IMR-90 (cell line): Measurements from ENCODE around the gene S100A4. TPM values are rescaled to one million over a fixed set of nuclear protein-coding genes. Genes with fewer than 3 reads are reported as not detected.

Source experiments
- ATAC-seq: fragments of 200-7000 bp; cut with Tn5 transposase; 2 replicates; pipeline ENCODE4 v1.9.1; 2020; ENCODE audit warnings: low read depth, mild to moderate bottlenecking, moderate library complexity
- BruUV-seq: library from RNA; stranded (reverse); fragments of 400-500 nt; replicated peaks from 2 replicates; lab custom pipeline; 2021; lab: Mats Ljungman, UMichigan
- CTCF ChIA-PET: fragments of 300-600 bp; formaldehyde crosslinking; extraction: SDS; loops from one replicate; lab custom pipeline; 2021; ENCODE audit warnings: antibody characterized with exemption; lab: Yijun Ruan, JAX
- POLR2A ChIA-PET: fragments of 300-600 bp; sonication (Branson Sonifier 250); formaldehyde crosslinking; loops from one replicate; lab custom pipeline; 2022; ENCODE audit warnings: antibody characterized with exemption; ENCODE audit not compliant: unreplicated experiment; lab: Charles Lee
- DNase-seq: peaks from one replicate; pipeline ENCODE4 v3.0.0; 2013
- H2AFZ ChIP-seq: replicated peaks from 2 replicates; pipeline ENCODE3; 2013; ENCODE audit warnings: low read length, mild to moderate bottlenecking; ENCODE audit not compliant: poor library complexity
- H2AK5ac ChIP-seq: 2 replicates; pipeline ENCODE4 v1.6.1; 2013; ENCODE audit warnings: low read depth, low read length, inconsistent platforms
- H2AK9ac ChIP-seq: replicated peaks from 2 replicates; pipeline ENCODE3; 2013; ENCODE audit warnings: mild to moderate bottlenecking, low read depth, low read length, moderate library complexity; ENCODE audit not compliant: poor library complexity
- H2BK120ac ChIP-seq: 2 replicates; pipeline ENCODE4 v1.6.1; 2013; ENCODE audit warnings: low read depth, low read length, inconsistent platforms
- H2BK15ac ChIP-seq: 3 replicates; pipeline ENCODE4 v1.6.1; 2013; ENCODE audit warnings: low read depth, low read length, inconsistent platforms
- H2BK20ac ChIP-seq: 2 replicates; pipeline ENCODE4 v1.6.1; 2013; ENCODE audit warnings: low read depth, mild to moderate bottlenecking, inconsistent platforms, low read length, moderate library complexity
- H2BK5ac ChIP-seq: 2 replicates; pipeline ENCODE4 v1.6.1; 2013; ENCODE audit warnings: mild to moderate bottlenecking, low read depth, low read length, inconsistent platforms; ENCODE audit not compliant: poor library complexity, severe bottlenecking
- H3K14ac ChIP-seq: replicated peaks from 2 replicates; pipeline ENCODE4 v1.6.1; 2013; ENCODE audit warnings: low read depth, low read length, inconsistent platforms
- H3K18ac ChIP-seq: 2 replicates; pipeline ENCODE4 v1.6.1; 2013; ENCODE audit warnings: low read depth, low read length, control low read depth
- H3K23ac ChIP-seq: 2 replicates; pipeline ENCODE4 v1.6.1; 2013; ENCODE audit warnings: low read depth, low read length, inconsistent platforms
- H3K27ac ChIP-seq: 2 replicates; pipeline ENCODE4 v1.5.1; 2013; ENCODE audit warnings: mild to moderate bottlenecking, control low read depth, low read length; ENCODE audit not compliant: insufficient read depth
- H3K27me3 ChIP-seq: 2 replicates; pipeline ENCODE4 v1.6.1; 2013; ENCODE audit warnings: low read length; ENCODE audit not compliant: control insufficient read depth, insufficient read depth
- H3K36me3 ChIP-seq: 2 replicates; pipeline ENCODE4 v1.6.1; 2013; ENCODE audit warnings: low read length, mixed read lengths; ENCODE audit not compliant: control insufficient read depth, insufficient read depth
- H3K4ac ChIP-seq: 2 replicates; pipeline ENCODE4 v1.6.1; 2013; ENCODE audit warnings: low read depth, low read length, inconsistent platforms
- H3K4me1 ChIP-seq: 2 replicates; pipeline ENCODE4 v1.6.1; 2013; ENCODE audit warnings: low read length, mixed read lengths; ENCODE audit not compliant: control insufficient read depth, insufficient read depth
- H3K4me2 ChIP-seq: 2 replicates; pipeline ENCODE4 v1.6.1; 2013; ENCODE audit warnings: low read depth, mild to moderate bottlenecking, control low read depth, low read length, moderate library complexity
- H3K4me3 ChIP-seq: 2 replicates; pipeline ENCODE4 v1.5.1; 2013; ENCODE audit warnings: low read depth, mild to moderate bottlenecking, control low read depth, low read length, moderate library complexity; ENCODE audit not compliant: insufficient read depth
- H3K56ac ChIP-seq: 2 replicates; pipeline ENCODE4 v1.6.1; 2013; ENCODE audit warnings: low read length, inconsistent platforms; ENCODE audit not compliant: insufficient read depth; ENCODE audit errors: extremely low read depth
- H3K79me1 ChIP-seq, 2 experiments: 2 replicates each; pipeline ENCODE4 v1.6.1; 2013; ENCODE audit warnings: low read length in 2 of 2, inconsistent platforms in 1 of 2, low read depth in 1 of 2
- H3K9ac ChIP-seq: 2 replicates; pipeline ENCODE4 v1.6.1; 2013; ENCODE audit warnings: low read depth, low read length, control low read depth
- H3K9me1 ChIP-seq: 2 replicates; pipeline ENCODE4 v1.6.1; 2013; ENCODE audit warnings: low read length, inconsistent platforms; ENCODE audit not compliant: insufficient read depth
- H3K9me3 ChIP-seq: 2 replicates; pipeline ENCODE4 v1.6.1; 2013; ENCODE audit warnings: low read length; ENCODE audit not compliant: control insufficient read depth, insufficient read depth
- H4K20me1 ChIP-seq: 2 replicates; pipeline ENCODE4 v1.6.1; 2013; ENCODE audit warnings: low read length, inconsistent platforms; ENCODE audit not compliant: insufficient read depth
- H4K5ac ChIP-seq: 2 replicates; pipeline ENCODE4 v1.6.1; 2013; ENCODE audit warnings: mild to moderate bottlenecking, low read depth, low read length, control low read depth
- H4K8ac ChIP-seq, 2 experiments: 2 replicates each; pipeline ENCODE4 v1.6.1; 2013; ENCODE audit warnings: low read depth in 2 of 2, low read length in 2 of 2, control low read depth in 1 of 2, inconsistent platforms in 1 of 2
- H4K91ac ChIP-seq: 2 replicates; pipeline ENCODE4 v1.6.1; 2013; ENCODE audit warnings: low read depth, low read length, inconsistent platforms; ENCODE audit not compliant: insufficient read depth
- BHLHE40 ChIP-seq: fragments of 150-350 bp; IDR thresholded peaks from 2 replicates; pipeline ENCODE4 v1.6.1; 2016; ENCODE audit warnings: mild to moderate bottlenecking, low read depth, low read length
- CHD1 ChIP-seq: IDR thresholded peaks from 2 replicates; pipeline ENCODE4 v1.6.1; 2012; ENCODE audit warnings: low read depth, low read length, improper control_type of control experiment
- FOS ChIP-seq: fragments of 150-350 bp; IDR thresholded peaks from 2 replicates; pipeline ENCODE4 v1.6.1; 2016; ENCODE audit warnings: low read depth, low read length
- NFE2L2 ChIP-seq: fragments of 150-350 bp; IDR thresholded peaks from 2 replicates; pipeline ENCODE4 v1.6.1; 2016; ENCODE audit warnings: low read depth, mild to moderate bottlenecking, low read length
- RFX5 ChIP-seq: IDR thresholded peaks from 2 replicates; pipeline ENCODE4 v1.8.0; 2012; ENCODE audit warnings: low read depth, mild to moderate bottlenecking, low read length, moderate library complexity
- WGBS, 2 experiments: methylation state at CpG; one replicate each; pipeline versions ENCODE4 v1.1.5 to v1.1.7; 2013; ENCODE audit warnings: missing lambda C conversion rate in 2 of 2; ENCODE audit not compliant: insufficient read length in 1 of 2; ENCODE audit errors: extremely low coverage in 2 of 2; 5-methylcytosine and 5-hydroxymethylcytosine counted together
- dilution Hi-C: fragments of 300-500 bp; cut with HindIII; formaldehyde crosslinking; loops from one replicate; pipeline ENCODE4 v1.14.3; 2018; ENCODE audit warnings: low sequenced_read_pairs; ENCODE audit not compliant: unreplicated experiment
- in situ Hi-C: fragments of 300-500 bp; cut with MboI; formaldehyde crosslinking; loops from 3 replicates; pipeline ENCODE4 v1.14.3; 2019; ENCODE audit warnings: low sequenced_read_pairs, inconsistent platforms, mixed read lengths
- intact Hi-C: fragments of 100-400 bp; cut with micrococcal nuclease; formaldehyde crosslinking; loops from 2 replicates; pipeline ENCODE4 v1.10.0; 2022
- polyA plus RNA-seq, 3 experiments: library from polyadenylated mRNA; depleted of rRNA; stranded (reverse); fragments of >200 nt; gene quantifications; 2 replicates each; pipeline ENCODE4 v1.2.3, GENCODE V29; 2012; ENCODE audit warnings: low replicate concordance in 1 of 3
- total RNA-seq: library from RNA; depleted of rRNA; stranded (reverse); fragments of >200 nt; gene quantifications from 2 replicates; pipeline ENCODE4 v1.2.3, GENCODE V29; 2012
- TF ChIP-seq, protein P1 (sequence below): fragments of 150-350 bp; IDR thresholded peaks from 2 replicates; pipeline ENCODE4 v1.6.1; 2017; ENCODE audit warnings: mild to moderate bottlenecking, antibody characterized with exemption, low read length, low read depth

S100A4 gene
- total and polyA plus RNA-seq, 2 of the 4 experiments (the other 2 are of a cell fraction), result 5.6 to 16.6 TPM

DNA sequence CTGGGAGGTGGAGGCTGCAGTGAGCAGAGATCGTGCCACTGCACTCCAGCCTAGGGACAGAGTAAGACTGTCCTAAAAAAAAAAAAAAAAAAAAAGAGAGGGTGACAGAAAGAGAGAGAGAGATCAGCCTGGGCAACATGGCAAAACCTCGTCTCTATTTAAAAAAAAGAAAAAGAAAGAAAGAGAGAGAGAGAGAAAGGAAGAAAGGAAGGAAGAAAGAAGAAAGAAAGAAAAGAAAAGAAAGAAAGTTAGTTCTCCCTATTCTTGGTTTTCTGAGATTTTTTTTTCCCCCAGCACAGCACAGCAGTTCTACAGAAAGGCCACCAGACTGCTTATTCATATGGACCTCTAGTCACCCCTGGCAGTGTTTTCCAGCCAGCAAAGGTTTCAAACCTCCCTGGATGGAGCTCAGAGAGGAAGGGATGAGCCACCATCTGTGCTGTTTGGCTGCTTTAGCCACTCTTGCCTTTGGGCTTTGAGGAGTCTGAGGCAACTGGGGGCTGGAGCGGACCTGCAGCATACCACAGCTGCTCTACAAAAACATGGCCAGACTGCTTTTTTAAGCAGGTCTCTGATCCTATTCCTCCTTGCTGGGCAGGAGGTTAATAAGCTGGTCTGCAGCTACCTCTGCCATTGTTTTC is 20.4 kb downstream of the S100A4 start:
- in situ Hi-C loops, result loop anchor here (25.0 kb wide), 1 partner anchor 437 kb away; the partner anchor contains the start of genes CREB3L4, CRTC2 and SLC39A1
- ATAC-seq, result peak; percentile 83
- Histone ChIP-seq H3K27ac (no peak overlapping the region), H4K20me1 (no peaks in the 10 kb centered on the region), H2BK5ac (no peak overlapping the region), H3K23ac (0 out of 2 replicates have a peak overlapping the region, but pooled peaks have one; percentile 59), H3K56ac (no peak overlapping the region), H2BK15ac (peak overlapping the region; percentile 21; the same call in 1 of the 3 replicates), H4K91ac (no peak overlapping the region), H3K14ac (peak overlapping the region; percentile 71; the same call in 1 of the 2 replicates), H3K4me3 (no peak overlapping the region), H3K18ac (no peak overlapping the region), H2AK5ac (no peak overlapping the region), H3K27me3 (no peaks in the 10 kb centered on the region), H3K36me3 (no peaks in the 10 kb centered on the region), H4K8ac (no peak overlapping the region), H2AFZ (peak overlapping the region; percentile 67), H2BK20ac (peak overlapping the region; percentile 24; the same call in 1 of the 2 replicates), H3K4ac (peak overlapping the region; percentile 65), H3K4me2 (no peak overlapping the region), H3K9me1 (0 out of 2 replicates have a peak, but pooled peaks cover 5% of the 10 kb centered on the region), H3K9me3 (no peaks in the 10 kb centered on the region), H4K5ac (no peak overlapping the region), H2AK9ac (peak overlapping the region; percentile 88), H3K79me1 (peaks cover 0 to 8% of the 10 kb centered on the region in 2 experiments; a peak in 1 of 4 replicates), H3K9ac (no peak overlapping the region), H3K4me1 (peaks cover 14% of the 10 kb centered on the region), H2BK120ac (peak overlapping the region; percentile 33)
- intact Hi-C loops, result no loop called here
- no TSS peak for BruUV-seq
- POLR2A ChIA-PET, result interaction anchor here (0.5 to 1.7 kb wide), 3 partner anchors 10 to 93 kb away, joined by 3 to 4 read pairs (median 3); no protein-coding TSS in a partner anchor
- dilution Hi-C loops, result no loop called here
- DNase-seq, result peak; percentile 60
- CTCF ChIA-PET, result interaction anchor here (0.9 to 1.6 kb wide), 2 partner anchors 14 to 43 kb away, joined by 3 to 6 read pairs; no protein-coding TSS in a partner anchor
- no CpG with 5 or more reads among the region's 3 CpGs for WGBS, 2 experiments
- TF ChIP-seq, protein P1, sequence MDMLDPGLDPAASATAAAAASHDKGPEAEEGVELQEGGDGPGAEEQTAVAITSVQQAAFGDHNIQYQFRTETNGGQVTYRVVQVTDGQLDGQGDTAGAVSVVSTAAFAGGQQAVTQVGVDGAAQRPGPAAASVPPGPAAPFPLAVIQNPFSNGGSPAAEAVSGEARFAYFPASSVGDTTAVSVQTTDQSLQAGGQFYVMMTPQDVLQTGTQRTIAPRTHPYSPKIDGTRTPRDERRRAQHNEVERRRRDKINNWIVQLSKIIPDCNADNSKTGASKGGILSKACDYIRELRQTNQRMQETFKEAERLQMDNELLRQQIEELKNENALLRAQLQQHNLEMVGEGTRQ, result no peak
- TF ChIP-seq NFE2L2, result no peak
- TF ChIP-seq BHLHE40, result no peak
- no peak for TF ChIP-seq FOS
- TF ChIP-seq RFX5, result no peak
- TF ChIP-seq CHD1, result no peak
